Stomach (tissue), 4 donors: Measurements from ENCODE around the gene TLR8.

Source experiments
- EP300 ChIP-seq: sonication (generic); formaldehyde crosslinking; IDR thresholded peaks from one replicate; pipeline ENCODE4 v1.6.1; 2017; ENCODE audit warnings: antibody characterized with exemption
- POLR2AphosphoS5 ChIP-seq, 3 donors: sonication (generic); formaldehyde crosslinking; IDR thresholded peaks; one replicate each; pipeline ENCODE4 v1.6.1; 2016; ENCODE audit warnings: antibody characterized with exemption in 3 of 3
- TF ChIP-seq, protein P1 (sequence below), 7 experiments: fragments of 450-650 bp in 4 of 7; fragments of 200-600 bp in 3 of 7; sonication (generic) in 3 of 7; IDR thresholded peaks; one replicate each; pipeline ENCODE4 v1.5.1; 2016 to 2019; ENCODE audit warnings: antibody characterized with exemption in 7 of 7, control low read depth in 2 of 7, mild to moderate bottlenecking in 1 of 7

DNA sequence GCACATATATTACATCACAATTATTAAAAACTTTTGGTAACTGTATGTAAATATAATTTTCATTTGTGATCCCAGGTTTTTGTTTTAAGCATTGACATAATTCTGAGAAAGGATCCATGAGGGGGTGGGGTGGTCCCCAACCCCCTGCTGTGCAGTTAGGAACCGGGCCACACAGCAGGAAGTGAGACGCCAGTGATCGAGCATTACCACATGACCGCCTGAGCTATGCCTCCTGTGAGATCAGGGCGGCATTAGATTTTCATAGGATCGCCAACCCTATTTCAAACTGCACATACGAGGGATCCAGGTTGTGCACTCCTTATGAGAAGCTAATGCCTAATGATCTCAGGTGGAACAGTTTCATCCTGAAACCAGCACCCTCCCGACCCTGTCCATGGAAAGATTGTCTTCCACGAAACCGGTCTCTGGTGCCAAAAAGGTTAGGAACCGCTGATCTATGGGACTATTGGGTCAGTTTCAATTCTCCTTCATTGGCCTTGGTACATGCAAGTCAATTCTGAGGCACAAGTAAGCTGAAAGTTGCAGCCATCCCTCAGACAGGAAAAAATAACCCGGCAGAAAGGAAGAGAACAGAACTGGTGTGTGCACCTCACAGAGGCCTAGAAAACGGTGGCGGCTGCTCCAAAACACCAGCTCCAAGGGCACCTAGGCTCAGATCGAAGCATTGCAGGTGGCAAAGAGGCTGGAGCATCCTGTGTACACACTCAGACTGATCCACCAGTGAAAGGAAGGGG lies 61.5 kb downstream of the TLR8 start:
- TF ChIP-seq, protein P1, sequence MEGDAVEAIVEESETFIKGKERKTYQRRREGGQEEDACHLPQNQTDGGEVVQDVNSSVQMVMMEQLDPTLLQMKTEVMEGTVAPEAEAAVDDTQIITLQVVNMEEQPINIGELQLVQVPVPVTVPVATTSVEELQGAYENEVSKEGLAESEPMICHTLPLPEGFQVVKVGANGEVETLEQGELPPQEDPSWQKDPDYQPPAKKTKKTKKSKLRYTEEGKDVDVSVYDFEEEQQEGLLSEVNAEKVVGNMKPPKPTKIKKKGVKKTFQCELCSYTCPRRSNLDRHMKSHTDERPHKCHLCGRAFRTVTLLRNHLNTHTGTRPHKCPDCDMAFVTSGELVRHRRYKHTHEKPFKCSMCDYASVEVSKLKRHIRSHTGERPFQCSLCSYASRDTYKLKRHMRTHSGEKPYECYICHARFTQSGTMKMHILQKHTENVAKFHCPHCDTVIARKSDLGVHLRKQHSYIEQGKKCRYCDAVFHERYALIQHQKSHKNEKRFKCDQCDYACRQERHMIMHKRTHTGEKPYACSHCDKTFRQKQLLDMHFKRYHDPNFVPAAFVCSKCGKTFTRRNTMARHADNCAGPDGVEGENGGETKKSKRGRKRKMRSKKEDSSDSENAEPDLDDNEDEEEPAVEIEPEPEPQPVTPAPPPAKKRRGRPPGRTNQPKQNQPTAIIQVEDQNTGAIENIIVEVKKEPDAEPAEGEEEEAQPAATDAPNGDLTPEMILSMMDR (IDR thresholded peaks at IDR 0.05): no peak
- TF ChIP-seq POLR2AphosphoS5 (IDR thresholded peaks at IDR 0.05) (no peak), EP300 (no peak)
